Mucosa of rectum (tissue), 2 donors: Measurements from ENCODE around the gene ZNF579.

Experiments used
- H3K27ac ChIP-seq, 2 donors: one replicate each; pipeline ENCODE4 v1.7.0; 2013; ENCODE audit warnings: inconsistent platforms in 2 of 2, low read depth in 2 of 2, low read length in 2 of 2
- H3K27me3 ChIP-seq, 2 donors: one replicate each; pipeline ENCODE4 v1.7.0; 2013; ENCODE audit warnings: low read length in 2 of 2; ENCODE audit not compliant: control insufficient read depth in 2 of 2, insufficient read depth in 2 of 2
- H3K36me3 ChIP-seq, 2 donors: one replicate each; pipeline ENCODE4 v1.7.0; 2013; ENCODE audit warnings: low read length in 2 of 2; ENCODE audit not compliant: control insufficient read depth in 2 of 2, insufficient read depth in 2 of 2
- H3K4me1 ChIP-seq, 2 donors: one replicate each; pipeline ENCODE4 v1.7.0; 2013; ENCODE audit warnings: low read length in 2 of 2, mild to moderate bottlenecking in 1 of 2; ENCODE audit not compliant: control insufficient read depth in 2 of 2, insufficient read depth in 2 of 2
- H3K4me3 ChIP-seq, 2 donors: one replicate each; pipeline ENCODE4 v1.7.0; 2013; ENCODE audit warnings: low read length in 2 of 2
- H3K9ac ChIP-seq, 2 donors: one replicate each; pipeline ENCODE4 v1.7.0; 2013; ENCODE audit warnings: low read length in 2 of 2, low read depth in 1 of 2, mild to moderate bottlenecking in 1 of 2
- H3K9me3 ChIP-seq, 2 donors: one replicate each; pipeline ENCODE4 v1.7.0; 2013; ENCODE audit warnings: low read length in 2 of 2; ENCODE audit not compliant: control insufficient read depth in 2 of 2
- donor health status: healthy.
- donor health status: Normal muscosa, but diverticular disease.

The ZNF579 gene

DNA sequence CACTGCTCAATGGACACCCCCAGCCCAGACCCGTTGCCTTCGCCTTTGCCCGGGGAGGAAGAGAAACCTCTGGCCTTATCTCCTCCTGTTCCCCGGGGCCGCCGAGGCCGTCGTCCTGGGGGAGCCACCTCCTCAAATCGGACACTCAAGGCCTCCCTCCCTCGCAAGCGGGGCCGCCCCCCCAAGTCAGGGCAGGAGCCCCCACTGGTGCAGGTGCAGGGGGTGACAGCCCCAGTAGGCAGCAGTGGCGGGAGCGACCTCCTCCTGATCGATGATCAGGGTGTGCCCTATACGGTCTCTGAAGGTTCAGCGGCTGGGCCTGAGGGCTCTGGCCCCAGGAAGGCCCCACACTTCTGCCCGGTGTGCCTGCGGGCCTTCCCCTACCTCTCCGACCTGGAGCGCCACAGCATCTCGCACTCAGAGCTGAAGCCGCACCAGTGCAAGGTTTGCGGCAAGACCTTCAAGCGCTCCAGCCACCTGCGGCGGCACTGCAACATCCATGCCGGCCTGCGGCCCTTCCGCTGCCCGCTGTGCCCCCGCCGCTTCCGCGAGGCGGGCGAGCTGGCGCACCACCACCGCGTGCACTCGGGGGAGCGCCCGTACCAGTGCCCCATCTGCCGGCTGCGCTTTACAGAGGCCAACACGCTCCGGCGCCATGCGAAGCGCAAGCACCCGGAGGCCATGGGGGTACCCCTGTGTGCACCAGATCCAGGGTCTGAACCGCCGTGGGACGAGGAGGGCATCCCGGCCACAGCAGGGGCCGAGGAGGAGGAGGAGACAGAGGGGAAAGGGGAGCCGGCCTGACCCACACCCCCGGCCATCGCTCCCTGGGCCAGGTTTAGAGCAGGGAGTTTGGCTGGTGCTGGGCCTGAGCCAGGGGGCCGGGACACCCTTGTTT lies 21.7 kb upstream of the ZNF579 start:
- Histone ChIP-seq H3K9me3 (no peaks in the 10 kb centered on the region), H3K9ac (no peak overlapping the region), H3K4me3 (no peak overlapping the region), H3K4me1 (peaks cover 27 to 28% of the 10 kb centered on the region in 2 donors), H3K27me3 (no peaks in the 10 kb centered on the region), H3K27ac (no peak overlapping the region), H3K36me3 (no peaks in the 10 kb centered on the region)

- Histone ChIP-seq H3K27ac (peak overlapping the region; percentile 93 to 98), H3K36me3 (peaks cover 0 to 5% of the 10 kb centered on the region in 2 donors), H3K9me3 (no peaks in the 10 kb centered on the region), H3K9ac (peak overlapping the region; percentile 74 to 75), H3K4me3 (peak overlapping the region; percentile 77 to 93), H3K4me1 (peaks cover 18 to 20% of the 10 kb centered on the region in 2 donors), H3K27me3 (no peaks in the 10 kb centered on the region)
These were observed 20.4 kb upstream of the ZNF579 start for GRCh38 chr19:55601084-55601483.

DNA sequence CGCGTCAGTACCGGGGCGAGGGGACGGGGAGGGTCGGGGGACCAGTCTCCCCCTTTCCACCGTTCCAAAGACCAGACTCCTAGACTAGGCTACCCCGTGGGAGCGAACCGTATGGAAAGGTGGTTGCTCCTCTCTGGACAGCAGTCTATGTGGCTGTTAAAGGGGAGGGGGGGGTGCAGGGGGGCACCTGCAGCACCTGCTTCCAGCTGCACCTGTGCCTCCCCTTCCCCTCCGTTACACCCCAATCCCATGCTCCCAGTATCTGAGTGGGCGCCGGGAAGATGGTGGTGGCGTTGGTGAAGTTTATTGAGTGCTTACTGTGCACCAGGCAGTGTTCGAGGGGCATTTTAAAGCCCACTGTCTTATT lies 20.0 kb upstream of the ZNF579 start:
- no peaks in the 10 kb centered on the region for H3K27me3 ChIP-seq
- H3K9me3 ChIP-seq: no peaks in the 10 kb centered on the region
- peaks cover 16 to 17% of the 10 kb centered on the region in 2 donors for H3K4me1 ChIP-seq
- peak overlapping the region; percentile 93 to 98 for H3K27ac ChIP-seq
- H3K9ac ChIP-seq: peak overlapping the region; percentile 74 to 75
- H3K4me3 ChIP-seq: peak overlapping the region; percentile 77 to 93
- peaks cover 0 to 8% of the 10 kb centered on the region in 2 donors for H3K36me3 ChIP-seq

DNA sequence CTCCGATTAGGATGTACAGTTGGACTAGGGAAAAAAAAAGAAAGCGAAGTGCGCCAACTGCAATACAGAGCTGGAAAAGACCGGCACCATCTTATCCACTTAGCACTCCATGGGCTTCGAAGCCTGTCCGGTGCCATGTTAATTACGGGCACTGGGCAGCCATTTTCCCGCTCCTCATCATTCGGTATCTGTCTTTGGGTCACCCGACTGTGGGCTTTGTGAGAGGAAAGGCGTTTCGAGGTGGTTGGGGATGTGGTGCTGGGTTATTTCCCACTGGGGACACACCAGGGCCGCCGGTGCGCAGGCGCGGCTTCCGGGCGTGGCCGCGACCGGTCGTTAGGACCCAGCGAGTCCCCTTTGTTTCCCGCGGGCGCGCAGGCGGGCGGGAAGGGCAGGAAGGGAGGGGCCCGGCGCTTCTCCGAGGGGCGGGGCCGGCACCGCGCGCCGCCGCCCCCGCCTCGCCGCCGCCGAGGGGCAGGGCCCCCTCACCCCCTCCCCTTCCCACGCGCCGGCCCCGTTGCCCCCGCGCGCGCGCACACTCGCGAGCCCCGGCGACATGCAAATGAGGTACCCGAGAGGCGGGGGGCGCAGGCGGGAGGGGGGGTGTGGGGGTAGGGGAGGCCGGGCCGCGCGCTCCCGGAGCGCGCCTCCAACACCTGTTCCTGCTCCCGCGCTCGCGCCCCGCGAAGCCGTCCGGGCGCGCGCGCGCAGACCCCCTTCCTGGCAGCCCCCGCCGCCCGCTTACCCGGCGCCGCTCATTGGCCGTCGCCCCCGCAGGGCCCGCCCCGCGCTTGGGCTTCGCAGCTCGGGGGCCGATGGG lies 19.4 kb upstream of the ZNF579 start, which contains the start of gene ZNF524:
Gene ZNF524, plus strand, starts transcription at position 447 of the 820 bp plus-strand sequence. CDS start 1,825 bp downstream, outside the sequence.
- Histone ChIP-seq H3K4me1 (peaks cover 16 to 17% of the 10 kb centered on the region in 2 donors), H3K27ac (peak within 1 kb of the TSS; percentile 93 to 98)

GRCh38 chr19:55599468-55599841 lies 18.8 kb upstream of the ZNF579 start, which contains the start of gene FIZ1:
FIZ1 (minus strand) TSS chr19:55599517; CDS start chr19:55597865, 1,652 bp downstream.
- H3K9me3 ChIP-seq: no peaks in the 10 kb centered on the region
- H3K36me3 ChIP-seq: peaks cover 9 to 16% of the 10 kb centered on the region in 2 donors
- peak within 1 kb of the TSS; percentile 93 to 97 for H3K4me3 ChIP-seq
- peak within 1 kb of the TSS; percentile 93 to 98 for H3K27ac ChIP-seq
- H3K27me3 ChIP-seq: no peaks in the 10 kb centered on the region
- peak within 1 kb of the TSS; percentile 75 to 77 for H3K9ac ChIP-seq
- H3K4me1 ChIP-seq: peaks cover 11 to 12% of the 10 kb centered on the region in 2 donors

More for the DNA sequence above, 19.4 kb upstream of the ZNF579 start, which contains the start of gene ZNF524:
- H3K9me3 ChIP-seq: no peaks in the 10 kb centered on the region
- H3K9ac ChIP-seq: peak within 1 kb of the TSS; percentile 75 to 77
- H3K27me3 ChIP-seq: no peaks in the 10 kb centered on the region
- peak within 1 kb of the TSS; percentile 93 to 97 for H3K4me3 ChIP-seq
- peaks cover 6 to 13% of the 10 kb centered on the region in 2 donors for H3K36me3 ChIP-seq

GRCh38 chr19:55598719-55599467 lies 18.2 kb upstream of the ZNF579 start:
- H3K36me3 ChIP-seq: peaks cover 9 to 16% of the 10 kb centered on the region in 2 donors
- peak overlapping the region; percentile 93 to 97 for H3K4me3 ChIP-seq
- no peaks in the 10 kb centered on the region for H3K27me3 ChIP-seq
- H3K27ac ChIP-seq: peak overlapping the region; percentile 93 to 98
- peak overlapping the region; percentile 75 to 77 for H3K9ac ChIP-seq
- H3K9me3 ChIP-seq: no peaks in the 10 kb centered on the region
- H3K4me1 ChIP-seq: peaks cover 11% of the 10 kb centered on the region in 2 donors

- Histone ChIP-seq H3K27ac (no peak overlapping the region), H3K27me3 (no peaks in the 10 kb centered on the region), H3K4me1 (peaks cover 7 to 11% of the 10 kb centered on the region in 2 donors), H3K36me3 (peaks cover 9 to 16% of the 10 kb centered on the region in 2 donors), H3K9me3 (no peaks in the 10 kb centered on the region), H3K9ac (no peak overlapping the region), H3K4me3 (no peak overlapping the region)
These were observed 17.4 kb upstream of the ZNF579 start for GRCh38 chr19:55598034-55598433.

DNA sequence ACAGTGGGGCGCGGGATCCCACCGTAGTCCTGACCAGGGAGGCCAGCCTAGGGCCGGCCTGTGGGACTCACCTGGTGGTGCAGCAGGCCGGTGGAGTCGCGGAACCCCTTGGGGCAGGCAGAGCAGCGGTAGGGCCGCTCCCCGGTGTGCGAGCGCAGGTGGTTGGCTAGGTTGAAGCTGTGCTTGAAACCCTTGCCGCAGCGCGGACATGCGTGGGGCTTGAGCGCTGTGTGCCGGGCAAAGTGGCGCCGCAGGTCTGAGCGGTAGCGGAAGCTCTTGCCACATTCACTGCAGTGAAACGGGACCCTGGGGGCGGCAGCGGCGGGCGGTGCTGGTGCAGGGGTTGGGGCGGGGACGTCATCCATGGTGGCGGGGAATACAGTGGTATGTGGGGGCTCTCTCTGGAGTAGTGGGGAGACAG lies 16.9 kb upstream of the ZNF579 start:
- Histone ChIP-seq H3K9me3 (no peaks in the 10 kb centered on the region), H3K4me3 (no peak overlapping the region), H3K36me3 (peaks cover 9 to 16% of the 10 kb centered on the region in 2 donors), H3K27me3 (no peaks in the 10 kb centered on the region), H3K4me1 (peaks cover 7 to 11% of the 10 kb centered on the region in 2 donors), H3K27ac (no peak overlapping the region), H3K9ac (no peak overlapping the region)

DNA sequence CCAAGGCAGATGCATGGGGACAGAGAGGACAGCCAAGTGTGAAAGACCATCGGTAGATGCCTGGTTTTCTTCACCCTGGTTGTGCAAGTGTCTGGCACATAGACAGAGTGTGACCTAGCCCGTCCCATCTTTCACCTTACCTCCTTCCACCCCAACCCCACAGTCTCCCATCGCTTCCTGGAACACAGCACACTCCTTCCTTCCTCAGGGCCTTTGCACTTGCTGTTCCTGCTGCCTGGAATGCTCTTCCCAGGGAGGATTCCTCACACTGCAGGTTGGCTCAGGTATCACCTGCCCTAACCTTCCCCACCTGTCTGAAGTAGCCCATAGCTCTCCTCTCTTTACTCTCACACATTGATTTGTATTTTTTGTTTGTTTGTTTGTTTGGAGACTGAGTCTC lies 15.7 kb upstream of the ZNF579 start:
- Histone ChIP-seq H3K4me1 (peaks cover 7 to 11% of the 10 kb centered on the region in 2 donors), H3K9ac (no peak overlapping the region), H3K9me3 (no peaks in the 10 kb centered on the region), H3K27me3 (no peaks in the 10 kb centered on the region), H3K4me3 (no peak overlapping the region), H3K27ac (no peak overlapping the region), H3K36me3 (peaks cover 11 to 16% of the 10 kb centered on the region in 2 donors)
